CD4-positive, alpha-beta T cell treated with Interleukin-15 for 4 hours (primary cell): ENCODE data around the gene YTHDF1.

Experiments
- DNase-seq: peaks from one replicate; pipeline ENCODE4 v3.0.0-alpha.2; 2020; ENCODE audit warnings: low spot score

Gene YTHDF1

GRCh38 chr20:63248835-63249591, 33.1 kb upstream of the YTHDF1 start:
- no peak for DNase-seq

- no peak for DNase-seq
These were observed 31.8 kb upstream of the YTHDF1 start for GRCh38 chr20:63247671-63248228.

- DNase-seq, result no peak
These were observed 30.8 kb upstream of the YTHDF1 start for GRCh38 chr20:63246490-63247288.

- no peak for DNase-seq
These were observed 28.5 kb upstream of the YTHDF1 start for GRCh38 chr20:63244468-63244867.

- no peak for DNase-seq
These were observed 27.8 kb upstream of the YTHDF1 start for GRCh38 chr20:63243604-63244247.

- no peak for DNase-seq
These were observed 26.8 kb upstream of the YTHDF1 start for GRCh38 chr20:63242736-63243135.

- no peak for DNase-seq
These were observed 25.3 kb upstream of the YTHDF1 start for GRCh38 chr20:63241272-63241671.

GRCh38 chr20:63240004-63240403, 24.1 kb upstream of the YTHDF1 start:
- no peak for DNase-seq

- no peak for DNase-seq
These were observed 23.5 kb upstream of the YTHDF1 start for GRCh38 chr20:63239431-63239830.

- no peak for DNase-seq
These were observed 22.7 kb upstream of the YTHDF1 start for GRCh38 chr20:63238514-63239125.

GRCh38 chr20:63238031-63238430, 22.1 kb upstream of the YTHDF1 start:
- DNase-seq, result no peak

- DNase-seq, result no peak
These were observed 20.3 kb upstream of the YTHDF1 start for GRCh38 chr20:63236116-63236837.

GRCh38 chr20:63235399-63235983, 19.6 kb upstream of the YTHDF1 start, which contains the start of gene BIRC7:
Gene BIRC7, plus strand, starts transcription at chr20:63235905. Its CDS starts 192 bp downstream, at chr20:63236097.
- DNase-seq, result no peak

GRCh38 chr20:63234693-63235398, 18.9 kb upstream of the YTHDF1 start:
- no peak for DNase-seq

- no peak for DNase-seq
These were observed 18.0 kb upstream of the YTHDF1 start for GRCh38 chr20:63233924-63234323.

- no peak for DNase-seq
These were observed 17.1 kb upstream of the YTHDF1 start for GRCh38 chr20:63233061-63233344.

- DNase-seq, result no peak
These were observed 16.5 kb upstream of the YTHDF1 start for GRCh38 chr20:63232235-63233060.

- no peak for DNase-seq
These were observed 14.9 kb upstream of the YTHDF1 start for GRCh38 chr20:63230800-63231268.

GRCh38 chr20:63228806-63229205, 12.9 kb upstream of the YTHDF1 start:
- no peak for DNase-seq

GRCh38 chr20:63227260-63227659, 11.3 kb upstream of the YTHDF1 start:
- no peak for DNase-seq
